Fibroblast of gingiva (primary cell): ENCODE results near the gene TPD52L2.
"Not testable (repeated sequence)": the region's sequence is repeated elsewhere in the genome, so short reads cannot be mapped to it uniquely, and the experiment has no call there.

Experiments
- DNase-seq: peaks from one replicate; pipeline ENCODE4 v3.0.0-alpha.2; 2011; ENCODE audit warnings: low read depth

The TPD52L2 gene

GRCh38 chr20:63855363-63856097 lies 9.5 kb upstream of the TPD52L2 start:
- DNase-seq: no peak

GRCh38 chr20:63856098-63856511 lies 9.0 kb upstream of the TPD52L2 start:
- no peak for DNase-seq

- DNase-seq: no peak
Observed at GRCh38 chr20:63857764-63858392, 7.2 kb upstream of the TPD52L2 start.

GRCh38 chr20:63858393-63859165 lies 6.5 kb upstream of the TPD52L2 start:
- DNase-seq: no peak

- no peak for DNase-seq
Observed at GRCh38 chr20:63859166-63859699, 5.8 kb upstream of the TPD52L2 start.

- DNase-seq: no peak
Observed at GRCh38 chr20:63860325-63861051, 4.6 kb upstream of the TPD52L2 start.

- no peak for DNase-seq
Observed at GRCh38 chr20:63861365-63861934, 3.6 kb upstream of the TPD52L2 start, which contains the start of gene ABHD16B. Gene ABHD16B (plus strand): TSS chr20:63861498. CDS start chr20:63861541, 43 bp downstream.

GRCh38 chr20:63861981-63862901 lies 2.8 kb upstream of the TPD52L2 start:
- no peak for DNase-seq

- DNase-seq: no peak
Observed at GRCh38 chr20:63863021-63863797, 1.9 kb upstream of the TPD52L2 start.

GRCh38 chr20:63863798-63864544 lies 1.1 kb upstream of the TPD52L2 start:
- DNase-seq: peak; percentile 75

- DNase-seq: no peak
Observed at GRCh38 chr20:63864545-63864977, 509 bp upstream of the TPD52L2 start.

GRCh38 chr20:63867042-63867441 lies 2.0 kb downstream of the TPD52L2 start:
- DNase-seq: not testable (repeated sequence)

- no peak for DNase-seq
Observed at GRCh38 chr20:63868264-63868663, 3.2 kb downstream of the TPD52L2 start.

GRCh38 chr20:63873477-63873971 lies 8.5 kb downstream of the TPD52L2 start:
- peak; percentile 69 for DNase-seq

GRCh38 chr20:63874241-63874640 lies 9.2 kb downstream of the TPD52L2 start:
- DNase-seq: not testable (repeated sequence)

GRCh38 chr20:63876489-63877036 lies 11.5 kb downstream of the TPD52L2 start:
- no peak for DNase-seq

GRCh38 chr20:63877755-63878470 lies 12.8 kb downstream of the TPD52L2 start:
- no peak for DNase-seq
